Hepatocyte (in vitro differentiated cells): ENCODE data around the gene F8.

Source experiments
- EZH2 ChIP-seq: fragments of 200-600 bp; sonication (generic); IDR thresholded peaks from 2 replicates; pipeline ENCODE4 v1.6.1; 2016; ENCODE audit warnings: antibody characterized with exemption, mild to moderate bottlenecking, borderline replicate concordance
- TF ChIP-seq, protein P1 (sequence below): fragments of 200-600 bp; sonication (generic); IDR thresholded peaks from 2 replicates; pipeline ENCODE4 v1.5.1; 2016; ENCODE audit warnings: antibody characterized with exemption, mild to moderate bottlenecking; ENCODE audit not compliant: poor library complexity

- no peak for TF ChIP-seq EZH2
- TF ChIP-seq, protein P1, sequence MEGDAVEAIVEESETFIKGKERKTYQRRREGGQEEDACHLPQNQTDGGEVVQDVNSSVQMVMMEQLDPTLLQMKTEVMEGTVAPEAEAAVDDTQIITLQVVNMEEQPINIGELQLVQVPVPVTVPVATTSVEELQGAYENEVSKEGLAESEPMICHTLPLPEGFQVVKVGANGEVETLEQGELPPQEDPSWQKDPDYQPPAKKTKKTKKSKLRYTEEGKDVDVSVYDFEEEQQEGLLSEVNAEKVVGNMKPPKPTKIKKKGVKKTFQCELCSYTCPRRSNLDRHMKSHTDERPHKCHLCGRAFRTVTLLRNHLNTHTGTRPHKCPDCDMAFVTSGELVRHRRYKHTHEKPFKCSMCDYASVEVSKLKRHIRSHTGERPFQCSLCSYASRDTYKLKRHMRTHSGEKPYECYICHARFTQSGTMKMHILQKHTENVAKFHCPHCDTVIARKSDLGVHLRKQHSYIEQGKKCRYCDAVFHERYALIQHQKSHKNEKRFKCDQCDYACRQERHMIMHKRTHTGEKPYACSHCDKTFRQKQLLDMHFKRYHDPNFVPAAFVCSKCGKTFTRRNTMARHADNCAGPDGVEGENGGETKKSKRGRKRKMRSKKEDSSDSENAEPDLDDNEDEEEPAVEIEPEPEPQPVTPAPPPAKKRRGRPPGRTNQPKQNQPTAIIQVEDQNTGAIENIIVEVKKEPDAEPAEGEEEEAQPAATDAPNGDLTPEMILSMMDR = no peak
These were observed 47.5 kb upstream of the F8 start for GRCh38 chrX:155070038-155070437.
